Measurements from ENCODE around the gene CDR2. TPM values are rescaled to one million over a fixed set of nuclear protein-coding genes. Genes with fewer than 3 reads are reported as not detected.

The CDR2 gene
- total RNA-seq, 1 experiment from 2014 or later: 14.7 TPM

DNA sequence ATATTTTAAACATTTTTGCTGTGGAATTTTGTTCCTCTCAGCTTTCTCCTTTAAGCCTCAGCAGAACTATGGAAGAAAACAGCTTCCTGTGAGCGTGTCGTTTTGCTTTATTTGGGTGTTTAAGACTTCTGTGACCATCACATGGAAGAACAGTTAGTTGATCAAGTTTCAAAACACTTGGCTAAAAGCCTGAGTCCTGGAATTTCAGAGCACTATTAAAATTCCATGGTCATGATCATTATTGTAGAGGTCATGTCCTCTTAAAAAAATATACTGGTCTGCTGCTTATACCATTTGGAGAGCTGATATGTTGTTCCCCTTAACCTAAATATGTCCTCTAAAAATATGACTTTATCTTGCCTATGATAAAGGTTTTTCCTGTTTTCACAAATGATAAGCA lies 12.6 kb upstream of the CDR2 start:
- Histone ChIP-seq H3K9me3 (ENCODE audit: low read length) (no peaks in the 10 kb centered on the region), H3K4me3 (ENCODE audit: low read length) (no peak overlapping the region), H3K36me3 (ENCODE audit: low read depth, low read length) (no peaks in the 10 kb centered on the region), H3K9ac (ENCODE audit: low read length) (no peak overlapping the region), H2AFZ (ENCODE audit: low read length) (no peak overlapping the region), H3K4me2 (ENCODE audit: low read length) (peak overlapping the region; percentile 51), H3K9me2 (replicated peaks; ENCODE audit: low read length) (no peaks in the 10 kb centered on the region), H4K20me1 (ENCODE audit: low read length) (no peaks in the 10 kb centered on the region), H3K27me3 (ENCODE audit: low read length) (no peaks in the 10 kb centered on the region), H3K27ac (ENCODE audit: low read length) (no peak overlapping the region), H3K79me2 (ENCODE audit: low read length) (no peaks in the 10 kb centered on the region), H3F3A (ENCODE audit: low read length, unreplicated experiment) (no peaks in the 10 kb centered on the region), H3K4me1 (ENCODE audit: insufficient read depth, low read length) (peaks cover 14% of the 10 kb centered on the region)
- intact Hi-C loops (cut with micrococcal nuclease): loop anchor here (1.0 kb wide), 1 partner anchor 13 kb away; the partner anchor contains the start of gene CDR2
- ChIA-PET POLR2A (ENCODE audit: unreplicated experiment) (no interaction called here), CTCF (no interaction called here)
- no peak for TF ChIP-seq CTCF (conservative IDR thresholded peaks at IDR 0.05; ENCODE audit: low read depth, low read length)
- no peak for TF ChIP-seq EZH2phosphoT487 (IDR thresholded peaks at IDR 0.05; ENCODE audit: borderline replicate concordance, low read length)
- no peak for TF ChIP-seq EZH2 (IDR thresholded peaks at IDR 0.05; ENCODE audit: low read length, unreplicated experiment)
- BruUV-seq (replicated peaks): no TSS peak
- ATAC-seq (peak; percentile 94), DNase-seq (peak; percentile 88)

GRCh38 chr16:22385196-22385595 lies 10.8 kb upstream of the CDR2 start:
- Histone ChIP-seq H3K79me2 (ENCODE audit: low read length) (no peaks in the 10 kb centered on the region), H3K27ac (ENCODE audit: low read length) (no peak overlapping the region), H3K9me3 (ENCODE audit: low read length) (no peaks in the 10 kb centered on the region), H3K36me3 (ENCODE audit: low read depth, low read length) (no peaks in the 10 kb centered on the region), H3K4me1 (ENCODE audit: insufficient read depth, low read length) (peaks cover 14% of the 10 kb centered on the region), H3K4me2 (ENCODE audit: low read length) (no peak overlapping the region), H3K27me3 (ENCODE audit: low read length) (no peaks in the 10 kb centered on the region), H3K4me3 (ENCODE audit: low read length) (no peak overlapping the region), H3K9me2 (replicated peaks; ENCODE audit: low read length) (no peaks in the 10 kb centered on the region), H2AFZ (ENCODE audit: low read length) (no peak overlapping the region), H4K20me1 (ENCODE audit: low read length) (no peaks in the 10 kb centered on the region), H3F3A (ENCODE audit: low read length, unreplicated experiment) (no peaks in the 10 kb centered on the region), H3K9ac (ENCODE audit: low read length) (no peak overlapping the region)
- no peak for ATAC-seq
- POLR2A ChIA-PET (ENCODE audit: unreplicated experiment): no interaction called here
- no TSS peak for BruUV-seq (replicated peaks)
- TF ChIP-seq EZH2phosphoT487 (IDR thresholded peaks at IDR 0.05; ENCODE audit: borderline replicate concordance, low read length): no peak
- TF ChIP-seq EZH2 (IDR thresholded peaks at IDR 0.05; ENCODE audit: low read length, unreplicated experiment): no peak
- no peak for TF ChIP-seq CTCF (conservative IDR thresholded peaks at IDR 0.05; ENCODE audit: low read depth, low read length)
- DNase-seq: no peak
- intact Hi-C loops (cut with micrococcal nuclease): no loop called here
- CTCF ChIA-PET: no interaction called here

DNA sequence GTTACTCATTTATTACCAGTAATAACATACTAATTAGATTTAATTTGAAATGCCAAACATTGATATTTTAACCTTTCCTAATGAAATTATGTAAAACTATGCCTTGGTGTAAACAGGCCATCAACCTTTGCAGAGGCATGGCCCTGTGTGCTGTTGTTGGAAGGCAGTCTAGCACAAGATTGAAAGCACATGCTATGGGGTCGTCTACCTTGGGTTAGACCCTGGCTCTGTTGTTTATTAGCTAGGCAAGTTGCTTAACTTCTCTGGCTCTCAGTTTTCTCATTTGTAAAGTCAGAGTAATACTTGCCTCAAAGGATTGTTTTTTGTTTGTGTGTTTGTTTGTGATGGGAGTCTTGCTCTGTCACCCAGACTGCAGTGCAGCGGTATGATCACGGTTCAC lies 9.4 kb upstream of the CDR2 start:
- ChIA-PET CTCF (no interaction called here), POLR2A (ENCODE audit: unreplicated experiment) (no interaction called here)
- no peak overlapping the region for H3K27ac ChIP-seq (ENCODE audit: low read length)
- H3K79me2 ChIP-seq (ENCODE audit: low read length): no peaks in the 10 kb centered on the region
- no peaks in the 10 kb centered on the region for H3K9me2 ChIP-seq (replicated peaks; ENCODE audit: low read length)
- no peak overlapping the region for H3K9ac ChIP-seq (ENCODE audit: low read length)
- no TSS peak for BruUV-seq (replicated peaks)
- H3K9me3 ChIP-seq (ENCODE audit: low read length): no peaks in the 10 kb centered on the region
- intact Hi-C loops (cut with micrococcal nuclease): no loop called here
- H3K4me1 ChIP-seq (ENCODE audit: insufficient read depth, low read length): peaks cover 14% of the 10 kb centered on the region
- DNase-seq (no peak), ATAC-seq (no peak)
- no peak overlapping the region for H2AFZ ChIP-seq (ENCODE audit: low read length)
- no peaks in the 10 kb centered on the region for H3K27me3 ChIP-seq (ENCODE audit: low read length)
- H3F3A ChIP-seq (ENCODE audit: low read length, unreplicated experiment): no peaks in the 10 kb centered on the region
- no peaks in the 10 kb centered on the region for H3K36me3 ChIP-seq (ENCODE audit: low read depth, low read length)
- H3K4me2 ChIP-seq (ENCODE audit: low read length): no peak overlapping the region
- TF ChIP-seq EZH2phosphoT487 (IDR thresholded peaks at IDR 0.05; ENCODE audit: borderline replicate concordance, low read length) (no peak), CTCF (conservative IDR thresholded peaks at IDR 0.05; ENCODE audit: low read depth, low read length) (no peak), EZH2 (IDR thresholded peaks at IDR 0.05; ENCODE audit: low read length, unreplicated experiment) (no peak)
- no peak overlapping the region for H3K4me3 ChIP-seq (ENCODE audit: low read length)
- H4K20me1 ChIP-seq (ENCODE audit: low read length): no peaks in the 10 kb centered on the region
